Endothelial cell of umbilical vein (primary cell): ENCODE results near the gene SUZ12. TPM values are rescaled to one million over a fixed set of nuclear protein-coding genes. Genes with fewer than 3 reads are reported as not detected.

Experiments
- BruUV-seq: library from RNA; stranded (reverse); fragments of 400-500 nt; replicated peaks from 2 replicates; lab custom pipeline; 2021; lab: Mats Ljungman, UMichigan
- CTCF ChIA-PET: fragments of 300-600, 350-600 bp; sonication (Branson Sonifier 250); formaldehyde crosslinking; loops from one replicate; lab custom pipeline; 2021; ENCODE audit warnings: antibody characterized with exemption, inconsistent platforms; lab: Charles Lee
- POLR2A ChIA-PET: fragments of 300-600, 350-600 bp; sonication (Branson Sonifier 250); formaldehyde crosslinking; loops from one replicate; lab custom pipeline; 2021; ENCODE audit warnings: antibody characterized with exemption, inconsistent platforms; lab: Charles Lee
- DNase-seq: peaks from one replicate; pipeline ENCODE4 v3.0.0-alpha.2; 2011; ENCODE audit warnings: low read depth, low spot score
- FAIRE-seq: peaks from 2 replicates; lab custom pipeline; 2011; peaks lifted over from hg19 to GRCh38; lab: Jason Lieb, UNC
- H2AFZ ChIP-seq: 2 replicates; pipeline ENCODE4 v1.6.0; 2012; ENCODE audit warnings: low read depth, low read length, control low read depth, inconsistent platforms
- H3K27ac ChIP-seq: 2 replicates; pipeline ENCODE4 v1.5.1; 2011; ENCODE audit warnings: low read depth, mild to moderate bottlenecking, control low read depth, low read length, moderate library complexity; ENCODE audit not compliant: insufficient read depth
- H3K27me3 ChIP-seq, 2 experiments: 2 replicates each; pipeline versions ENCODE4 v1.6.0 to v1.6.1; 2011; ENCODE audit warnings: low read length in 2 of 2, mixed read lengths in 1 of 2; ENCODE audit not compliant: control insufficient read depth in 2 of 2, insufficient read depth in 2 of 2
- H3K36me3 ChIP-seq, 2 experiments: 2 replicates in 1 of 2; 3 replicates in 1 of 2; pipeline ENCODE4 v1.5.1; 2011; ENCODE audit warnings: low read length in 2 of 2, mild to moderate bottlenecking in 1 of 2, moderate library complexity in 1 of 2; ENCODE audit not compliant: control insufficient read depth in 2 of 2, insufficient read depth in 2 of 2; ENCODE audit errors: extremely low read depth in 1 of 2
- H3K4me1 ChIP-seq: 3 replicates; pipeline ENCODE4 v1.5.1; 2011; ENCODE audit warnings: mild to moderate bottlenecking, low read length; ENCODE audit not compliant: control insufficient read depth, insufficient read depth; ENCODE audit errors: extremely low read depth
- H3K4me2 ChIP-seq: 2 replicates; pipeline ENCODE4 v1.6.1; 2011; ENCODE audit warnings: low read length, control low read depth, mixed read lengths; ENCODE audit not compliant: insufficient read depth
- H3K4me3 ChIP-seq, 3 experiments: fragments of 200-600 bp in 1 of 3; sonication (generic), shearing (Covaris generic) in 1 of 3; replicated peaks in 1 of 3; 2 replicates each; pipeline ENCODE4 v1.5.1; 2011 to 2016; ENCODE audit warnings: control low read depth in 3 of 3, low read length in 3 of 3, mild to moderate bottlenecking in 2 of 3, inconsistent platforms in 1 of 3, low read depth in 1 of 3, moderate library complexity in 1 of 3; ENCODE audit not compliant: insufficient read depth in 1 of 3
- H3K79me2 ChIP-seq: 2 replicates; pipeline ENCODE4 v1.6.0; 2012; ENCODE audit warnings: low read length, inconsistent platforms; ENCODE audit not compliant: control insufficient read depth, insufficient read depth
- H3K9ac ChIP-seq: replicated peaks from 2 replicates; pipeline ENCODE3; 2011; ENCODE audit warnings: low read length, control low read depth; ENCODE audit not compliant: insufficient read depth; ENCODE audit errors: extremely low read depth
- H3K9me1 ChIP-seq: replicated peaks from 3 replicates; pipeline ENCODE4 v1.6.0; 2011; ENCODE audit warnings: mild to moderate bottlenecking, low read length; ENCODE audit not compliant: control insufficient read depth, insufficient read depth; ENCODE audit errors: extremely low read depth
- H3K9me3 ChIP-seq: replicated peaks from 2 replicates; pipeline ENCODE4 v1.5.1; 2012; ENCODE audit warnings: low read length, inconsistent platforms; ENCODE audit not compliant: control insufficient read depth, insufficient read depth
- H4K20me1 ChIP-seq: replicated peaks from 2 replicates; pipeline ENCODE3; 2011; ENCODE audit warnings: mild to moderate bottlenecking, low read length; ENCODE audit not compliant: control insufficient read depth, insufficient read depth; ENCODE audit errors: extremely low read depth
- EZH2 ChIP-seq: IDR thresholded peaks from 2 replicates; pipeline ENCODE4 v1.6.1; 2012; ENCODE audit warnings: borderline replicate concordance, low read depth, mild to moderate bottlenecking, moderate library complexity, low read length, inconsistent platforms; ENCODE audit not compliant: severe bottlenecking
- FOS ChIP-seq: IDR thresholded peaks from 2 replicates; pipeline ENCODE4 v1.6.1; 2011; ENCODE audit warnings: mild to moderate bottlenecking, low read length, moderate library complexity, borderline replicate concordance; ENCODE audit not compliant: insufficient read depth
- GATA2 ChIP-seq: IDR thresholded peaks from 2 replicates; pipeline ENCODE4 v1.7.0; 2011; ENCODE audit warnings: low read depth, mild to moderate bottlenecking, moderate library complexity, mixed read lengths, low read length; ENCODE audit not compliant: insufficient read length, insufficient read depth
- JUN ChIP-seq: IDR thresholded peaks from 2 replicates; pipeline ENCODE4 v1.6.1; 2011; ENCODE audit warnings: borderline replicate concordance, low read depth; ENCODE audit not compliant: insufficient read length, insufficient read depth
- MYC ChIP-seq: IDR thresholded peaks from one replicate; pipeline ENCODE4 v1.6.1; 2011; ENCODE audit warnings: mild to moderate bottlenecking, low read depth, low read length
- POLR2A ChIP-seq: IDR thresholded peaks from 2 replicates; pipeline ENCODE4 v1.6.1; 2012; ENCODE audit warnings: low read depth, mild to moderate bottlenecking, control low read depth, low read length
- POLR2AphosphoS5 ChIP-seq: IDR thresholded peaks from 2 replicates; pipeline ENCODE4 v1.6.1; 2012; ENCODE audit warnings: low read depth, mild to moderate bottlenecking, control low read depth, low read length, moderate library complexity; ENCODE audit not compliant: insufficient read depth
- dilution Hi-C: fragments of 300-500 bp; cut with MboI; formaldehyde crosslinking; loops from one replicate; pipeline ENCODE4 v1.15.0; 2019; ENCODE audit warnings: low sequenced_read_pairs; ENCODE audit not compliant: extremely low pct_ligation_motif_present
- intact Hi-C: fragments of 100-400 bp; cut with micrococcal nuclease; formaldehyde crosslinking; loops from one replicate; pipeline ENCODE4 v1.10.0; 2022
- polyA plus RNA-seq, 4 experiments: library from polyadenylated mRNA; depleted of rRNA in 3 of 4; stranded (reverse) in 3 of 4; unstranded in 1 of 4; fragments of >200 nt; gene quantifications; 2 replicates each; pipeline versions ENCODE4 v1.2.1 to v1.2.3, GENCODE V29; 2011 to 2012; ENCODE audit warnings: missing spikeins in 1 of 4
- total RNA-seq: library from RNA; stranded (reverse); gene quantifications from 2 replicates; pipeline ENCODE4 v1.2.3, GENCODE V29; 2021
- TF ChIP-seq, protein P1 (sequence below): IDR thresholded peaks from 2 replicates; pipeline ENCODE4 v1.6.1; 2011; ENCODE audit not compliant: insufficient read depth, insufficient read length
- TF ChIP-seq, protein P2 (sequence below), 2 donors: IDR thresholded peaks; 1 replicate in 1 of 2; 2 replicates in 1 of 2; pipeline ENCODE4 v1.5.1; 2011; ENCODE audit warnings: low read length in 2 of 2, mild to moderate bottlenecking in 2 of 2, moderate library complexity in 2 of 2, control low read depth in 1 of 2, inconsistent platforms in 1 of 2, low read depth in 1 of 2; ENCODE audit not compliant: insufficient read depth in 1 of 2; ENCODE audit errors: extremely low read depth in 1 of 2

The SUZ12 gene
- total and polyA plus RNA-seq, 2 donors (not counting 3 experiments of a cell fraction or from before 2014, with no cell fraction given) = 7.8 to 30.9 TPM

DNA sequence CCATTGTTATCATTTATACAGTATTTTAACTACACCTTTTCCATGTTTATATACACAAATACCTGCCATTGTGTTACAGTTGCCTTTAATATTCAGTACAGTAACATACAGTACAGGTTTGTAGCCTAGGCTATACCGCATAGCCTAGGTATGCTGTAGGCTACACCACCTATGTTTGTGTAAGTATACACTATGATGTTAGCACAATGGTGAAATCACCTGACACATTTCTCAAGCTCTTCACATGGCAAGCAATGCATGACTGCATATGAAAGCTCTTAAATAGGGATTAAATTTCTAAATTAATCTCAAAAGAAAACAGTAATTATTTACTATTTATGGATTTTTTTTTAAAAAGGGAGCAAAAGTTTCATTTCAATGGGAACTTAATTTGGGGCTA is 82.4 kb downstream of the SUZ12 start:
- intact Hi-C loops (no loop called here), dilution Hi-C loops (no loop called here)
- no peaks in the 10 kb centered on the region for H3K9me3 ChIP-seq
- TF ChIP-seq MYC = no peak
- TF ChIP-seq JUN = no peak
- no peak for TF ChIP-seq GATA2
- no peak for TF ChIP-seq POLR2A
- no peak for TF ChIP-seq POLR2AphosphoS5
- TF ChIP-seq, protein P1, sequence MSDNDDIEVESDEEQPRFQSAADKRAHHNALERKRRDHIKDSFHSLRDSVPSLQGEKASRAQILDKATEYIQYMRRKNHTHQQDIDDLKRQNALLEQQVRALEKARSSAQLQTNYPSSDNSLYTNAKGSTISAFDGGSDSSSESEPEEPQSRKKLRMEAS = no peak
- TF ChIP-seq, protein P2, sequence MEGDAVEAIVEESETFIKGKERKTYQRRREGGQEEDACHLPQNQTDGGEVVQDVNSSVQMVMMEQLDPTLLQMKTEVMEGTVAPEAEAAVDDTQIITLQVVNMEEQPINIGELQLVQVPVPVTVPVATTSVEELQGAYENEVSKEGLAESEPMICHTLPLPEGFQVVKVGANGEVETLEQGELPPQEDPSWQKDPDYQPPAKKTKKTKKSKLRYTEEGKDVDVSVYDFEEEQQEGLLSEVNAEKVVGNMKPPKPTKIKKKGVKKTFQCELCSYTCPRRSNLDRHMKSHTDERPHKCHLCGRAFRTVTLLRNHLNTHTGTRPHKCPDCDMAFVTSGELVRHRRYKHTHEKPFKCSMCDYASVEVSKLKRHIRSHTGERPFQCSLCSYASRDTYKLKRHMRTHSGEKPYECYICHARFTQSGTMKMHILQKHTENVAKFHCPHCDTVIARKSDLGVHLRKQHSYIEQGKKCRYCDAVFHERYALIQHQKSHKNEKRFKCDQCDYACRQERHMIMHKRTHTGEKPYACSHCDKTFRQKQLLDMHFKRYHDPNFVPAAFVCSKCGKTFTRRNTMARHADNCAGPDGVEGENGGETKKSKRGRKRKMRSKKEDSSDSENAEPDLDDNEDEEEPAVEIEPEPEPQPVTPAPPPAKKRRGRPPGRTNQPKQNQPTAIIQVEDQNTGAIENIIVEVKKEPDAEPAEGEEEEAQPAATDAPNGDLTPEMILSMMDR (IDR thresholded peaks at IDR 0.05; ENCODE audit: extremely low read depth in 1 of 2, insufficient read depth in 1 of 2, low read depth in 1 of 2, low read length in 2 of 2) = no peak
- no peak for TF ChIP-seq EZH2
- TF ChIP-seq FOS = no peak
- H3K4me1 ChIP-seq = no peaks in the 10 kb centered on the region
- H3K4me3 ChIP-seq = no peak overlapping the region
- no peak overlapping the region for H2AFZ ChIP-seq
- H3K4me2 ChIP-seq = no peak overlapping the region
- FAIRE-seq = no peak
- no peak for DNase-seq
- H3K9ac ChIP-seq = no peak overlapping the region
- no TSS peak for BruUV-seq
- ChIA-PET POLR2A (no interaction called here), CTCF (interaction anchor here (1.9 to 2.5 kb wide), 2 partner anchors 12 to 120 kb away, joined by 6 to 18 read pairs; partner anchors contain the start of gene LRRC37B)
- H3K36me3 ChIP-seq = no peaks in the 10 kb centered on the region
- H3K9me1 ChIP-seq = no peaks in the 10 kb centered on the region
- no peaks in the 10 kb centered on the region for H4K20me1 ChIP-seq
- no peak overlapping the region for H3K27ac ChIP-seq
- no peaks in the 10 kb centered on the region for H3K27me3 ChIP-seq
- no peaks in the 10 kb centered on the region for H3K79me2 ChIP-seq
